Lung (tissue), 12 donors: ENCODE measurements around the gene LBHD1. TPM values are rescaled to one million over a fixed set of nuclear protein-coding genes. Genes with fewer than 3 reads are reported as not detected.
"Not testable (repeated sequence)": the region's sequence is repeated elsewhere in the genome, so short reads cannot be mapped to it uniquely, and the experiment has no call there.

Experiments
- ATAC-seq: fragments of 200-7000 bp; cut with Tn5 transposase; one replicate; pipeline ENCODE4 v1.9.1; 2020; ENCODE audit warnings: moderate number of reproducible peaks; ENCODE audit not compliant: insufficient read depth, low FRiP score
- DNase-seq, 3 donors: peaks; one replicate each; pipeline ENCODE4 v3.0.0-alpha.2; 2013 to 2017
- H3K27ac ChIP-seq, 2 donors: one replicate each; pipeline ENCODE4 v1.5.1; 2013; ENCODE audit warnings: mild to moderate bottlenecking in 2 of 2, moderate library complexity in 2 of 2, control low read depth in 1 of 2, inconsistent platforms in 1 of 2, low read depth in 1 of 2, low read length in 1 of 2
- H3K27me3 ChIP-seq, 3 donors: one replicate each; pipeline ENCODE4 v1.5.1; 2013; ENCODE audit warnings: low read length in 2 of 3; ENCODE audit not compliant: control insufficient read depth in 3 of 3, insufficient read depth in 3 of 3
- H3K36me3 ChIP-seq, 4 donors: one replicate each; pipeline ENCODE4 v1.5.1; 2013; ENCODE audit warnings: low read length in 4 of 4, mild to moderate bottlenecking in 1 of 4, moderate library complexity in 1 of 4; ENCODE audit not compliant: control insufficient read depth in 4 of 4, insufficient read depth in 4 of 4
- H3K4me1 ChIP-seq, 5 donors: one replicate each; pipeline ENCODE4 v1.5.1; 2013; ENCODE audit warnings: low read length in 5 of 5, mild to moderate bottlenecking in 2 of 5, moderate library complexity in 1 of 5; ENCODE audit not compliant: control insufficient read depth in 5 of 5, insufficient read depth in 5 of 5
- H3K4me3 ChIP-seq: one replicate; pipeline ENCODE4 v1.5.1; 2013; ENCODE audit warnings: mild to moderate bottlenecking, control low read depth, moderate library complexity
- H3K9ac ChIP-seq, 2 donors: one replicate each; pipeline ENCODE4 v1.5.1; 2013; ENCODE audit warnings: low read length in 2 of 2, control low read depth in 1 of 2; ENCODE audit not compliant: insufficient read depth in 1 of 2
- H3K9me3 ChIP-seq, 4 donors: one replicate each; pipeline ENCODE4 v1.5.1; 2013; ENCODE audit warnings: low read length in 3 of 4, mild to moderate bottlenecking in 1 of 4, moderate library complexity in 1 of 4; ENCODE audit not compliant: control insufficient read depth in 4 of 4, insufficient read depth in 3 of 4
- WGBS, 2 donors: extraction: QIAGEN DNeasy Blood & Tissue Kit; methylation state at CpG; one replicate each; pipeline ENCODE4 v1.1.7; 2013; 5-methylcytosine and 5-hydroxymethylcytosine counted together
- polyA plus RNA-seq, 2 donors: library from polyadenylated mRNA; stranded (reverse); fragments of 200-250 nt; gene quantifications; one replicate each; pipeline ENCODE4 v1.2.1, GENCODE V29; 2013
- total RNA-seq, 2 donors: library from RNA; depleted of rRNA in 1 of 2; stranded (reverse); fragments of >200 nt in 1 of 2; gene quantifications; one replicate each; pipeline ENCODE4 v1.2.1, GENCODE V29; 2014 to 2021
- TF ChIP-seq, protein P1 (sequence below): IDR thresholded peaks from 2 replicates; pipeline ENCODE4 v1.5.1; 2012; ENCODE audit warnings: mild to moderate bottlenecking; ENCODE audit errors: control extremely low read depth, extremely low read depth
- donor health status: control.
- donor health status: control.
- donor health status: Bipolar disorder and iron deficiency.
- donor health status: healthy.
- donor health status: DM: yes; HTN: yes; CAD: no.

Gene LBHD1
- total and polyA plus RNA-seq, 4 donors: 4.4 to 8.9 (median 5.1) TPM

DNA sequence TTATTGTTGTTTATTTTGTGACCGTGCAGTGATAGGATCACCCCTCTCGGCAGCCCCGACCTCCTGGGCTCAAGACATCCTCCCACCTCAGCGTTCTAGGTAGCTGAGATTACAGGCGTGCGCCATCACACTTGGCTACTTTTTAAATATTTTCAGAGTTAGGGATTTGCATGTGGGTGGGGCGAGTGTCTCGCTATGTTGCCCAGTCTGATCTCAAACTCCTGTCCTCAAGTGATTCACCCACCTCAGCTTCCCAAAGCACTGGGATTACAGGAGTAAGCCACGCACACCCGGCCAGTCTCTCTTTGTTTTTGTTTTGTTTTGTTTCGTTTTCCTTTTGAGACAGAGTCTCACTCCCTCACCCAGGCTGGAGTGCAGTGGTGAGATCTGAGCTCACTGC, 17.8 kb downstream of the LBHD1 start:
- no peak overlapping the region for H3K4me3 ChIP-seq
- H3K27ac ChIP-seq: no peak overlapping the region
- no peaks in the 10 kb centered on the region for H3K27me3 ChIP-seq
- H3K9me3 ChIP-seq: no peaks in the 10 kb centered on the region
- H3K36me3 ChIP-seq: peaks cover 0 to 5% (median 1%) of the 10 kb centered on the region in 4 donors
- no peak overlapping the region for H3K9ac ChIP-seq
- no peak for ATAC-seq
- TF ChIP-seq, protein P1, sequence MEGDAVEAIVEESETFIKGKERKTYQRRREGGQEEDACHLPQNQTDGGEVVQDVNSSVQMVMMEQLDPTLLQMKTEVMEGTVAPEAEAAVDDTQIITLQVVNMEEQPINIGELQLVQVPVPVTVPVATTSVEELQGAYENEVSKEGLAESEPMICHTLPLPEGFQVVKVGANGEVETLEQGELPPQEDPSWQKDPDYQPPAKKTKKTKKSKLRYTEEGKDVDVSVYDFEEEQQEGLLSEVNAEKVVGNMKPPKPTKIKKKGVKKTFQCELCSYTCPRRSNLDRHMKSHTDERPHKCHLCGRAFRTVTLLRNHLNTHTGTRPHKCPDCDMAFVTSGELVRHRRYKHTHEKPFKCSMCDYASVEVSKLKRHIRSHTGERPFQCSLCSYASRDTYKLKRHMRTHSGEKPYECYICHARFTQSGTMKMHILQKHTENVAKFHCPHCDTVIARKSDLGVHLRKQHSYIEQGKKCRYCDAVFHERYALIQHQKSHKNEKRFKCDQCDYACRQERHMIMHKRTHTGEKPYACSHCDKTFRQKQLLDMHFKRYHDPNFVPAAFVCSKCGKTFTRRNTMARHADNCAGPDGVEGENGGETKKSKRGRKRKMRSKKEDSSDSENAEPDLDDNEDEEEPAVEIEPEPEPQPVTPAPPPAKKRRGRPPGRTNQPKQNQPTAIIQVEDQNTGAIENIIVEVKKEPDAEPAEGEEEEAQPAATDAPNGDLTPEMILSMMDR: no peak
- DNase-seq: no peak
- 89 to 93% methylated on average over 11 of the region's 11 CpGs for WGBS, 2 donors
- H3K4me1 ChIP-seq: peaks cover 0 to 11% (median 0%) of the 10 kb centered on the region in 5 donors

DNA sequence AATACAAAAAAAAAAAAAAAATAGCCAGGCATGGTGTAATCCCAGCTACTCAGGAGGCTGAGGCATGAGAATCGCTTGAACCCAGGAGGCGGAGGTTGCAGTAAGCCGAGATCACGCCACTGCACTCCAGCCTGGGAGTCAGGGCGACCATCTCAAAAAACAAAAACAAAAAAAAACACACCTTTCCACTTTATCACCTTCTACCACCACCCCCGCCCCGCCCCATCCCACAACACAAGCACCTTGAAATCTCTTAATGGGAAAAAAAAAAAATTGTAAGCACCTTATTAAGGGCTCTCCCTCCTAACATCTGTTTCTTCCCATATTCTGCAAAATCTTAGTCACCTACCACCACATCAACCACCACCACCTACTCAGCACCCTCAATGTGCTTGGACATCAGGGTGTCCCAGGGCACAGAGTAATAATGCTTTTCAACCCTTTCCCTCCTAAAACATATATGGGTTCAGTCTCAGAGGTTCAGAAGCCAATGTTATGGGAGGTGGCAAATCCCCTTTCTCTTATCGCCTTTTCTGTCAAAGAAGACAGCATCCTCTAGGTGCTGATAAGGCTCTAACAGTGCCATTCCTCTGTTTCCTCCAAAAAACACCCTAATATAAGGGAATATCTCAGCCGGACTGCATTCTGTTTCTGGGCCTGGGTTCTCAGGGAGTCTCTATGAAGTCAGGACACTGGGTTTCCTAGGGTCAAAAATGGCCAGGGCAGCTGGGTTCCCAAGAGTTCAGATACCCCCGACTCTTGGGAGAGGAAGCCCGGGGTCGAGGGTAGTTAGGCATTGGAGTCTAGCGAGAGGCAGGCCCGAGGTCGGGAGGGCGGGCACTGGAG, 19.7 kb downstream of the LBHD1 start:
- ATAC-seq (no peak), DNase-seq (no peak)
- Histone ChIP-seq H3K4me3 (peak overlapping the region; percentile 73), H3K27me3 (no peaks in the 10 kb centered on the region), H3K27ac (peak overlapping the region; percentile 87 to 93), H3K9me3 (no peaks in the 10 kb centered on the region), H3K9ac (peak overlapping the region; percentile 81 to 82), H3K36me3 (peaks cover 0 to 20% (median 14%) of the 10 kb centered on the region in 4 donors), H3K4me1 (peaks cover 0 to 13% (median 0%) of the 10 kb centered on the region in 5 donors)
- 30 to 34% methylated on average over 16 of the region's 16 CpGs for WGBS, 2 donors
- TF ChIP-seq, protein P1: no peak

DNA sequence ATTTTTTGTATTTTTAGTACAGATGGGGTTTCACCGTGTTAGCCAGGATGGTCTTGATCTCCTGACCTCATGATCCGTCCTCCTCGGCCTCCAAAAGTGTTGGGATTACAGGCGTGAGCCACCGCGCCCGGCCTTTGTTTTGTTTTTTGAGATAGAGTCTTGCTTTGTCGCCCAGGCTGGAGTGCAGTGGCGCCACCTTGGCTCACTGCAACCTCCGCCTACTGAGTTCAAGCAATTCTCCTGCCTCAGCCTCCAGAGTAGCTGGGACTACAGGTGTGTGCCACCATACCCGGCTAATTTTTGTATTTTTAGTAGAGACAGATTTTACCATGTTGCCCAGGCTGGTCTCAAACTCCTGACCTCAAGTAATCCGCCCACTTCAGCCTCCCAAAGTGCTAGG, 21.8 kb downstream of the LBHD1 start:
- H3K9me3 ChIP-seq, ATAC-seq, DNase-seq, H3K9ac ChIP-seq, H3K27me3 ChIP-seq, H3K27ac ChIP-seq, H3K4me3 ChIP-seq: not testable (repeated sequence)
- peaks cover 0 to 25% (median 6%) of the 10 kb centered on the region in 5 donors for H3K4me1 ChIP-seq
- H3K36me3 ChIP-seq: peaks cover 0 to 20% (median 16%) of the 10 kb centered on the region in 4 donors
- WGBS, 2 donors: 94 to 97% methylated on average over 12 of the region's 12 CpGs

DNA sequence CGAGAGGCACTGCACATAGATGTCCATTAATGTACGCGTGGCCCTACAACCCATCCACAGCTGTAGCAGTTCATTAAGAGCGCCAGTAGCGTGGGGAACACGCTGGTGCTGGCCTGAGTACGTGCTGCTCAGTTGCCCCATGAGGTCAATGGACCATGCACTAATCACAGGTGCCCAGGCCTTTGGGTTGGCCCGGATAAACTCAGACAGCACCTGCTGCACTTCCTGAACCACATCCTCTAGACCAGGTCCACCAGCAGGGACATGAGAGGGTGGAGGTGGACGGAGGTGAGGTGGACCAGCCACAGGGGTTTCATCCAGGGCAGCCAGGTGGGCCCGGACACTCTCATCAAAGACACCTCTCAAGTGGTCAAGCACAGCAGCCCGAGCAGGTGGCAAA, 22.6 kb downstream of the LBHD1 start:
- Histone ChIP-seq H3K9me3 (no peaks in the 10 kb centered on the region), H3K27ac (no peak overlapping the region), H3K4me1 (peaks cover 0 to 25% (median 6%) of the 10 kb centered on the region in 5 donors), H3K27me3 (no peaks in the 10 kb centered on the region), H3K4me3 (no peak overlapping the region), H3K36me3 (peaks cover 0 to 21% (median 16%) of the 10 kb centered on the region in 4 donors), H3K9ac (no peak overlapping the region)
- TF ChIP-seq, protein P1: no peak
- WGBS, 2 donors: 90 to 93% methylated on average over 11 of the region's 11 CpGs
- no peak for DNase-seq
- no peak for ATAC-seq
